GM12865 (cell line): ENCODE data around the gene PKNOX2.

Source experiments
- DNase-seq: peaks from one replicate; pipeline ENCODE4 v3.0.0; 2010; ENCODE audit warnings: low read depth
- H3K4me3 ChIP-seq: 2 replicates; pipeline ENCODE4 v1.5.1; 2011; ENCODE audit warnings: mild to moderate bottlenecking, low read depth, low read length, control low read depth
- TF ChIP-seq, protein P1 (sequence below): IDR thresholded peaks from 2 replicates; pipeline ENCODE4 v1.5.1; 2011; ENCODE audit warnings: low read length, control low read depth, low read depth, inconsistent platforms; ENCODE audit not compliant: insufficient read depth; ENCODE audit errors: missing control alignments

Gene PKNOX2

DNA sequence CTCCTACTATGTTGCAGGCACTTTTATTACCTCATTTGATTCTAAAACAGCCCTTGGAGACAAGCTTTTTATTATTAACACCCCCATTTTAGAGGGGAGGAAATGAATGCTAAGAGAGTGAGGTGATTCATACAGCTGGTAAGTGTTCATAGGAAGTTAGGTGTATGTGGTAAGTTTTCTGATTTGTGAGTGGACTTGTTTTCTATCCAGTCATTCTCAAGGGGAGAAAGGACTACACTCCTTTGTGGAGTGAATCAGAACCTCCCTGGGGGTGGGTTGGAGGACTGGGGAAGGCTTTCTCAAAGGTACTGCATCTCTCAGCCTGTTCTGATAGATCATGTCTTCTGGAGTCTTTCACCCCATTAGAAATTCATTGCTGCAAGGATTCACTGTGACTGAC, 23.5 kb downstream of the PKNOX2 start:
- DNase-seq, result no peak
- TF ChIP-seq, protein P1, sequence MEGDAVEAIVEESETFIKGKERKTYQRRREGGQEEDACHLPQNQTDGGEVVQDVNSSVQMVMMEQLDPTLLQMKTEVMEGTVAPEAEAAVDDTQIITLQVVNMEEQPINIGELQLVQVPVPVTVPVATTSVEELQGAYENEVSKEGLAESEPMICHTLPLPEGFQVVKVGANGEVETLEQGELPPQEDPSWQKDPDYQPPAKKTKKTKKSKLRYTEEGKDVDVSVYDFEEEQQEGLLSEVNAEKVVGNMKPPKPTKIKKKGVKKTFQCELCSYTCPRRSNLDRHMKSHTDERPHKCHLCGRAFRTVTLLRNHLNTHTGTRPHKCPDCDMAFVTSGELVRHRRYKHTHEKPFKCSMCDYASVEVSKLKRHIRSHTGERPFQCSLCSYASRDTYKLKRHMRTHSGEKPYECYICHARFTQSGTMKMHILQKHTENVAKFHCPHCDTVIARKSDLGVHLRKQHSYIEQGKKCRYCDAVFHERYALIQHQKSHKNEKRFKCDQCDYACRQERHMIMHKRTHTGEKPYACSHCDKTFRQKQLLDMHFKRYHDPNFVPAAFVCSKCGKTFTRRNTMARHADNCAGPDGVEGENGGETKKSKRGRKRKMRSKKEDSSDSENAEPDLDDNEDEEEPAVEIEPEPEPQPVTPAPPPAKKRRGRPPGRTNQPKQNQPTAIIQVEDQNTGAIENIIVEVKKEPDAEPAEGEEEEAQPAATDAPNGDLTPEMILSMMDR, result no peak
- H3K4me3 ChIP-seq, result no peak overlapping the region

DNA sequence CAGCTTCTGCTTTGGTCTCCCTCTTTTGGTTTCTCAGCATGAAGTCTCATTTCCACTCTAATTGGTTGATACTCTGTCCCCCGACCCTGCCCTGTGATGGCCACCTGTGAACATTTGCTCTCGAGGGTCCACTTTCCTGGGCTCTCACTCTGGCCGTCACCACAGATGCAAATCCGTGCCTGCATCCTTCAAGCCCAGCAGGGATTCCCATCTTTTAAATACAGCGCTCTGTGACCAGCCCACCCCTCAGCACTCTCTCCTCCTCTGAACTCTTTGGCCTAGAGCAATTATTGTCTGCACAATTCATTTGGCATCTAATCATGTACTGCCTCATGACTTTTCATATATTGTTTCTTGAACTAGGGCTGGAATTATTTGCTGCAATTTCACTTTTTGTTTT, 26.0 kb downstream of the PKNOX2 start:
- DNase-seq, result no peak
- TF ChIP-seq, protein P1, result no peak
- no peak overlapping the region for H3K4me3 ChIP-seq

DNA sequence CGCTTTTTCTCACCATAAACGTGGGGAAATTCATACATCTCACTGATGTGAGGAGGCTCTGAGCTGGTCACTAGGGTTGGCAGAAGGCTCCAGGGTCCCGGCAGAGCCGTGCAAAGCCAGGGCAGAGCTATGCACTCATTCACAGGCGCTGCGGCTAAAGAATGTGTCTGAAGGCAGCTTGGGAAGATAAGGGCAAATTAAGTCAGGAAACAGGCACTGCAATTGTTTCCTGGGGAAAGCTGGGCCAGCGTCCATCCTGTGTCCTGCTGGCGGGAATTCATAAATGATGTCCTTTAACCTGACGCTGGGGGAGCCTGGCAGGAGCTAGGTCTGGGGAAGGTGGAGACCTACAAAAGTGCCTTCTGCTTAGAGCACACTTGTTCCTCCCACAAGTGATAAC, 27.6 kb downstream of the PKNOX2 start:
- TF ChIP-seq, protein P1, result no peak
- no peak overlapping the region for H3K4me3 ChIP-seq
- no peak for DNase-seq

DNA sequence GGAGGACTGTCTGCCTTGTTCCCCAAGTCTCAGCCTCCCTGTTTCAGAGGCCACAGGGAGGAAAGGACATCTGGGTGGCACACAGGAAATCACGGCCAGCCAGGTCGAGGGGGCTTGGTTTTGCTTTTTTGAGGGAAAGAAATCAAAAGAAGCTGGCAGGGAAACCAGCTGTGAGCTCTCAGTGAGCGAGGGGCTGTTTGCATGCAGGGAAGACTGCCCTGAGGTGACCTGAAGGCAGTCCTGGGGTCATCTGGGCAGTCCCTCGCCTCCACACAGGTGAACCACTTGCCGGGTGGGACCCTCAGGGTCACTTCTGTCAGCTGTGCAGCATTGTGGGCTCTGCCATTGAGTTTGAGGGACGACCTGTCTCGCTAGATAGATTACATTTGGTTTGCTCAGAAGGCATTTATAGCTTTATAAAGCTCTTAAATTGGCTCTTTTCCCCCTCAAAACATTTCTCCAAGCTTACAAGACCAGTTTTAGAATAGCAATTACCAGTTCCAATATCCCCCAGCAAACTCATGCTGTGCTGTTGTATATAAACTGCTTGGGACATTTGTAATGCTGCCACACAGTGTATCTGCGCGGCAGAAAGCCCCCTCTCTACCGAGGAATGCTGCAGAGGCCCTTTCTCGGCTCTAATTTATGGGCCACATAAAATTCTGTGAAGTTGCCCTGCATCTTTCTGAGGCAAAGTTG, 28.3 kb downstream of the PKNOX2 start:
- TF ChIP-seq, protein P1, result no peak
- H3K4me3 ChIP-seq, result no peak overlapping the region
- DNase-seq, result no peak

DNA sequence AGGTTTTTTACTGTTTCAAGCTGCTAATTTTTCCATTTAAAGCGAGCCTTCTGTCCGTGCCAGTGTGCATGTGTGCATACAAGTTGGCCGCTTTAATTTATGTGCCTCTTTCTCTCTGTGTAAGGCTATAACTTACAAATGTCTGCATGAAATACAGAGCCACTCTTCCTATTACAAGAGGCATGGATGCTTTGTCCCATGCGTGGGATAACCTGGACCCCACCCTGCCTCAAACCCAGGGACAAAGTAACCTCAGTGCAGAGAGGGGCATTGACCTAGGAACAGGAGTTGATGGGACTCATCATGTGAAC, 28.8 kb downstream of the PKNOX2 start:
- TF ChIP-seq, protein P1, result no peak
- H3K4me3 ChIP-seq, result no peak overlapping the region
- DNase-seq, result no peak

DNA sequence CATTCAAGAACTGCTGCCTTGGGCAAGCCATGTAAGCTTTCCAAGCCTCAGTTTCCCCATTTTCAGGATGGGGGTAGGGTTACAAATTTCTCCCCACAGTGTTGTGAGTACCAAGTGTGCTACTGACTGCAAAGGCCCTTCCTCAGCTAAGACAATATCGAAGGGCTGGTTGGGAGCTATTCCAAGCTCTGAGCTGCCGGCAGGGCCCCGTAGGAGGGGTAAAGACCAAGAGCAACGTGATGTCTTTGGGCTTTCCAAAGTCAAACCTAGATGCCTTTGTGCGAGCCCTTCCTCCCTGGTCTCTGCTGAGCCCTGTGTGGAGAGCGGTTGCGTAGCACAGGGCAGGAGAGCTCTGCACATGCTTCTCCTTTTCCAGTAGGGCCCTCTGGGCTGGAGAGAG, 29.3 kb downstream of the PKNOX2 start:
- TF ChIP-seq, protein P1, result no peak
- H3K4me3 ChIP-seq, result no peak overlapping the region
- DNase-seq, result no peak

DNA sequence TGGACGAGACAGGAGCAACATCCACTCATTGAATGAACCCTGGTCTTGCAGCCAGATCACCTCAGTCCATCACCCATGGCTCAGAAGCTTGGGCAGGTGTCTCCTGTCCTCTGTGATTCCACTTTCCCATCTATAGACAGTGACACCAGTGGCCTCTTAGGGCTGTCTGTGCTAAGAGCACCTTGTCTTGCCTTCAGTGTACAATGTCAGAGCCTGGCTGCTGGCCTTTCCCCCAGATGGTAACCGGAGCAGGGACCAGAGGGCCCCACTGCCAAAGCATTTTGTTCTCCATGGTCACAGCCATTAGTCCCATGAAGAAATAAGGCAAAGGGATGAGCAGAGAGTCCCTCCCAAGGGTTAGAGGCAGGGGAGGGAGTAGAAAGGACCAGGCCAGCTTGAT, 35.4 kb downstream of the PKNOX2 start:
- no peak for DNase-seq
- H3K4me3 ChIP-seq, result no peak overlapping the region
- TF ChIP-seq, protein P1, result no peak
